Thoracic aorta (tissue), 2 donors: ENCODE results near the gene ABLIM2. TPM values are rescaled to one million over a fixed set of nuclear protein-coding genes. Genes with fewer than 3 reads are reported as not detected.

Experiments used
- ATAC-seq: fragments of 150-250 bp; one replicate; pipeline ENCODE4 v1.8.0; 2017; ENCODE audit warnings: low read depth; ENCODE audit not compliant: insufficient number of reproducible peaks, low FRiP score
- DNase-seq: peaks from one replicate; pipeline ENCODE4 v3.0.0-alpha.2; 2020; ENCODE audit warnings: low spot score
- H3K27ac ChIP-seq, 2 donors: fragments of 200-600 bp; sonication (generic); 1 replicate in 1 of 2; 2 replicates in 1 of 2; pipeline ENCODE4 v1.5.1; 2016; ENCODE audit warnings: mild to moderate bottlenecking in 2 of 2, moderate library complexity in 2 of 2
- H3K27me3 ChIP-seq: fragments of 200-600 bp; sonication (generic); replicated peaks from 2 replicates; pipeline ENCODE4 v1.6.0; 2016; ENCODE audit warnings: mild to moderate bottlenecking; ENCODE audit not compliant: insufficient read depth
- H3K36me3 ChIP-seq: fragments of 200-600 bp; sonication (generic); one replicate; pipeline ENCODE4 v1.5.1; 2016
- H3K4me1 ChIP-seq, 2 donors: fragments of 200-600 bp; sonication (generic); 1 replicate in 1 of 2; 2 replicates in 1 of 2; pipeline versions ENCODE4 v1.5.1 to v1.6.0; 2016; ENCODE audit warnings: low read depth in 2 of 2, mild to moderate bottlenecking in 1 of 2; ENCODE audit not compliant: control insufficient read depth in 1 of 2
- H3K4me3 ChIP-seq: fragments of 200-600 bp; sonication (generic); 2 replicates; pipeline ENCODE4 v1.5.1; 2016; ENCODE audit warnings: mild to moderate bottlenecking
- H3K9me3 ChIP-seq: fragments of 200-600 bp; sonication (generic); 2 replicates; pipeline ENCODE4 v1.5.1; 2016
- total RNA-seq, 2 donors: library from RNA; depleted of rRNA; stranded (reverse); fragments of >200 nt; gene quantifications; one replicate each; pipeline versions ENCODE4 v1.1.0 to v1.2.3, GENCODE V29; 2016
- TF ChIP-seq, protein P1 (sequence below): fragments of 200-600 bp; sonication (generic); IDR thresholded peaks from one replicate; pipeline ENCODE4 v1.5.1; 2019; ENCODE audit warnings: antibody characterized with exemption

The ABLIM2 gene
- total RNA-seq, 2 donors from 2014 or later, result 25.6 to 28.6 TPM

GRCh38 chr4:7971159-7971631 is 187.4 kb downstream of the ABLIM2 start:
- Histone ChIP-seq H3K9me3 (no peaks in the 10 kb centered on the region), H3K4me3 (no peak overlapping the region), H3K4me1 (peaks cover 22 to 48% of the 10 kb centered on the region in 2 donors), H3K27me3 (no peaks in the 10 kb centered on the region), H3K36me3 (no peaks in the 10 kb centered on the region), H3K27ac (peak overlapping the region in 1 of 2 donors; percentile 68)
- DNase-seq (no peak), ATAC-seq (no peak)
- TF ChIP-seq, protein P1, sequence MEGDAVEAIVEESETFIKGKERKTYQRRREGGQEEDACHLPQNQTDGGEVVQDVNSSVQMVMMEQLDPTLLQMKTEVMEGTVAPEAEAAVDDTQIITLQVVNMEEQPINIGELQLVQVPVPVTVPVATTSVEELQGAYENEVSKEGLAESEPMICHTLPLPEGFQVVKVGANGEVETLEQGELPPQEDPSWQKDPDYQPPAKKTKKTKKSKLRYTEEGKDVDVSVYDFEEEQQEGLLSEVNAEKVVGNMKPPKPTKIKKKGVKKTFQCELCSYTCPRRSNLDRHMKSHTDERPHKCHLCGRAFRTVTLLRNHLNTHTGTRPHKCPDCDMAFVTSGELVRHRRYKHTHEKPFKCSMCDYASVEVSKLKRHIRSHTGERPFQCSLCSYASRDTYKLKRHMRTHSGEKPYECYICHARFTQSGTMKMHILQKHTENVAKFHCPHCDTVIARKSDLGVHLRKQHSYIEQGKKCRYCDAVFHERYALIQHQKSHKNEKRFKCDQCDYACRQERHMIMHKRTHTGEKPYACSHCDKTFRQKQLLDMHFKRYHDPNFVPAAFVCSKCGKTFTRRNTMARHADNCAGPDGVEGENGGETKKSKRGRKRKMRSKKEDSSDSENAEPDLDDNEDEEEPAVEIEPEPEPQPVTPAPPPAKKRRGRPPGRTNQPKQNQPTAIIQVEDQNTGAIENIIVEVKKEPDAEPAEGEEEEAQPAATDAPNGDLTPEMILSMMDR, result no peak

GRCh38 chr4:7970361-7970946 is 188.2 kb downstream of the ABLIM2 start:
- DNase-seq (no peak), ATAC-seq (no peak)
- Histone ChIP-seq H3K27ac (peak overlapping the region; percentile 40 to 68), H3K27me3 (no peaks in the 10 kb centered on the region), H3K36me3 (no peaks in the 10 kb centered on the region), H3K9me3 (no peaks in the 10 kb centered on the region), H3K4me1 (peaks cover 22 to 48% of the 10 kb centered on the region in 2 donors), H3K4me3 (no peak overlapping the region)
- TF ChIP-seq, protein P1, result no peak

GRCh38 chr4:7968262-7968896 is 190.2 kb downstream of the ABLIM2 start:
- TF ChIP-seq, protein P1, result no peak
- DNase-seq (no peak), ATAC-seq (no peak)
- H3K4me3 ChIP-seq, result no peak overlapping the region
- H3K27ac ChIP-seq, result peak overlapping the region; percentile 40 to 68
- H3K27me3 ChIP-seq, result no peaks in the 10 kb centered on the region
- no peaks in the 10 kb centered on the region for H3K9me3 ChIP-seq
- no peaks in the 10 kb centered on the region for H3K36me3 ChIP-seq
- H3K4me1 ChIP-seq, result peaks cover 19 to 41% of the 10 kb centered on the region in 2 donors

- Histone ChIP-seq H3K9me3 (no peaks in the 10 kb centered on the region), H3K4me3 (no peak overlapping the region), H3K27me3 (no peaks in the 10 kb centered on the region), H3K36me3 (no peaks in the 10 kb centered on the region), H3K27ac (peak overlapping the region; percentile 34 to 68), H3K4me1 (peaks cover 19 to 34% of the 10 kb centered on the region in 2 donors)
- DNase-seq (no peak), ATAC-seq (no peak)
- TF ChIP-seq, protein P1, result no peak
Measured at GRCh38 chr4:7967501-7968261, 190.9 kb downstream of the ABLIM2 start.

DNA sequence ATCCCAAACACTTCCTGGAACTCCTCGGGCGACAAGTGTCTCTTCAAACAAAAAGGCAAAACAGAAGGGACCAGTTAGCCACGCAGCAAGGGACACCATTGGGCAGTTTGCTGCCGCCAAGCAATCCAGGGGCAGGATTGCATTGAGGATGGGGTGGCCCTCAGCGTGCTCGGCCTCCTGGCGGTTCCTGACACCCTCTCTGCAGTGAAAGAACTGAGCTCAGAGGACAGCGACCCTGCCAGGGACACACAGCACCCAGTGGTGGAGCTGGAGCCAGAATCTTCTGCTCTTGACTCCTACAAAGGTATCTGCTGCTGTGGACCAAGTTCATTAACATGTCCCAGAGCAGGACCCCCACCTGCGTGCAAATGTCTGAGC is 191.6 kb downstream of the ABLIM2 start:
- TF ChIP-seq, protein P1, result no peak
- DNase-seq (no peak), ATAC-seq (no peak)
- Histone ChIP-seq H3K27me3 (no peaks in the 10 kb centered on the region), H3K4me3 (no peak overlapping the region), H3K27ac (no peak overlapping the region), H3K4me1 (peaks cover 19 to 34% of the 10 kb centered on the region in 2 donors), H3K9me3 (no peaks in the 10 kb centered on the region), H3K36me3 (no peaks in the 10 kb centered on the region)
